ENCODE results near the gene MLLT10.
"Not testable (repeated sequence)": the region's sequence is repeated elsewhere in the genome, so short reads cannot be mapped to it uniquely, and the experiment has no call there.

MLLT10 gene

GRCh38 chr10:21693418-21693817 is 159.4 kb downstream of the MLLT10 start:
- DNase-seq: no peak

DNA sequence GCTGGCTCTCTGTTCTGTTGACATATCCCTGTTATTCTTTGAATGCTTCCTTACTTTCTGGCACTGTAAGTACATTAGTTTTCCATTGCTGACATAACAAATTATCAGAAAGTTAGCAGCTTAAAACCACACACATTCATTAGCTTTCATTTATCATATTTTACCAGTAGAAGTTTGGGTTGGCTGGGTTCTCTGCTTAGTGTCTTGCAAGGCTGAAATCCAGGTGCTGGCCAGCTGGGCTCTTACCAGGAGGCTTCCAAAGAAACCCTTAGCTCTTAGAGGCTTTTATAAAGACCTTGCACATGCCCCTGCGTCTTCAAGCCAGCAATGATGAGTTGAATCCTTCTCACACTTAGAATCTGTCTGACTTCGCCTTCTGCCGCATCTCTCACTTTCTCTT is 160.6 kb downstream of the MLLT10 start:
- DNase-seq: no peak

- no peak for DNase-seq
Measured at GRCh38 chr10:21696302-21696701, 162.3 kb downstream of the MLLT10 start.

- DNase-seq: no peak
Measured at GRCh38 chr10:21699575-21699974, 165.5 kb downstream of the MLLT10 start.

DNA sequence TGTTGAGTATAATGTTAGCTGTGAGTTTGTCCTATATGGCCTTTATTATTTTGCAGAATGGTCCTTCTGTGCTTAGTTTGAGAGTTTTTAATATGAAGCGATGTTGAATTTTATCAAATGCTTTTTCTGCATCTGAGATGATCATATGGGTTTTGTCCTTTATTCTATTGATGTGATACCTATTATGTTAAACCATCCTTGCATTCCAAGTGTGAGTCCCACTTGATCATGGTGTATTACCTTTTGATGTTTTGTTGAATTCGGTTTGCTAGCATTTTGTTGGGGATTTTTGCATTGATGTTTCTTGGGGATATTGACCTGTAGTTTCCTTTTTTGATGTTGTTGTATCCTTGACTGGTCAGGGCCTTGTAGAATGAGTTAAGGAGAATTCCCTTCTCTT is 166.4 kb downstream of the MLLT10 start:
- DNase-seq: no peak

- DNase-seq: no peak
Measured at GRCh38 chr10:21702633-21703111, 168.6 kb downstream of the MLLT10 start.

DNA sequence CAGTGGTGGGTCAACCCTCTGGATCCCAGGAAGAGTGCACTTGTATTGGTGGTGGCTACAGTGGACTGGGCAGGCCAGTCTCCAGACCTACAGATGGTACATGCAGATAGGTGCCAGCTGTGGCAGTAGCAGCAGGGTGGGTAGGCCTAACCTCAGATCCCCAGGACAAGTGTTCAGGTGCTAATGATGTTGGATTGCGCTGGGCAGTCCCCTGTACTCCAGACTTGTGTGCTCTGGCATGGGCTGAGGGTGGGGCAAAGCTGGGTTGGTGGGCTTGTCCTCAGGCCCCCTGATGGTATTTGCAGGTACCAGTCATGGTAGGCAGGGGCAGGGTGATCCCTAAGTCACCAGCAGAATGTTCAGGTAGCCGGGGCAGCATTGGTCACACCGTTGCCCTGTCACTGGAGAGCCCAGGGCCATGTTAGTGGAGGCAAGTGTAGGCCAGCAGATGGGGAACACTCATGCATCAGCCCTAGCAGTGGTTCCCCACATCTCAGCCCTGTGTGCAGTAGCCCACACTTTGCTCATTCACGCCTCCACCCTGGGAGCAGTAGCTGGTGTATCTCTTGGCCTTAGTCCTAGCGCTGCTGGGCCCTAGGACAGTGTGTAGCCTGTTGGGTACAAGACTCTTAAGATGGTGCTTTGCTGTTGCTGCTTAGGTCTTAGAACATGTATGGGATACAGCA is 171.3 kb downstream of the MLLT10 start:
- DNase-seq: no peak

DNA sequence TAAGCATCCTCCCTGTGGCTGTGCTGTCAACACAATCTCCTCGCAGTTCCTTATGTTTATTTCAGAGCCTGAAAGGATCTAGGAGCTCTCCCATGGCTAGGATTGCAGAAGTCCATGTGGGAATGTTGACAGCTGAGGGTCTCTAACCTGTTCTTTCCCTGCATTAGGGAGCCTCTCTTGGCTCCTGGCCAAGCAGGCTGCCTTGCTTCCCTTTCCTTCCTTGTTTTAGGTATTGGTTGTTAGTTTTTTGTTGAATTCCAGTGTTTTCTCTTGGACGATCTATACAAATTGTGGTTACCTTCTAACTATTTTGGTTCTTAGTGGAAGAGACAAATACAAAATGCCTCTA is 171.8 kb downstream of the MLLT10 start:
- no peak for DNase-seq

DNA sequence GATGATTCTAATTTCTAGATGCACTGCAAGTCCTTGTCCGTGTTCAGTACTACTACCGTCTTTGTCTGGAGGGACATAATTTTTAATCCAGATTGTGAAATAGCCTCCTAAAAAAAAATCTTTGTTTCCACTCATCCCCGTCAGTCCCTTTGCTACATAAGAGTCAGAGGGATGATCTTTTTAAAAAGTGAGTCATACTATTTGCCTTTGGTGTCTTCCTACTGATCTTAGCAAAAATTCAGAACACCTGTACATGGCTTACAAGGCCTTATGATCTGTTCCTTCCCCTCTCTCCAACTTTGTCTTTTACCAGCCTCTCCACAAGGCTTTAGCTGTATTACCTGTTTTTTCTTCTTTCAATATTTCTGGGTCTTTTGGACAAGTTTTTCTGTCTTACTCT is 173.5 kb downstream of the MLLT10 start:
- no peak for DNase-seq

GRCh38 chr10:21712975-21713374 is 178.9 kb downstream of the MLLT10 start:
- DNase-seq: no peak

DNA sequence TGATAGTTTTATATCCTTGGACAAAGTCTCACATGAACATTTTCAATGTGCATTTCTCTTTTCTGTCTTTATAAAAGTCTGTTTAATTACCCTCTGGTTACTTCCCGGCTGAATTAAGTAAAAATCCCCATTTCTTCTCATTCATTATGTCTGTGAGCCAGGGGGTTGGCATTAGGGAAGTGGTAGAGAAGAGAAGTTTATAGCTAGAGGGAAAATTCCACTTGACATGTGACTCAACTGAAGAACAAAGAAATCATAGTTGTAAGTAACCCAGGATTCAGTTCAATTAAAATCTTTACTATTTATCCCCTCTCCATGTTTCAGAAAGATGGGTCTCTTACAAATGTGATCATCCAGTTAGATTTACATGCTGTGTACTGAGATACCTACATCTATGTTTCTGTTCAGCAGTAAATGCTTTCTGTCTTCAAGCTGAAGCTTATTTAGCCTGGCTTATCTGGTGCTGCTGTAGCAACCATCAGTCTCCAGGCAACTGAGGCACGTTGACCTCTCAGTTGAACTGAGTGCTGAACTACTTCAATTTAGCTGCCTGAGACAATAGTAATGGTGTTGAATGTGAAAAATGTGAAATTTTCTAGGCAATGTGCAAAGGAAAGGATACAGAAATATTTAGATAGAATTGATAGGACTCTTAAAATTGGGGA is 181.6 kb downstream of the MLLT10 start:
- DNase-seq: no peak

DNA sequence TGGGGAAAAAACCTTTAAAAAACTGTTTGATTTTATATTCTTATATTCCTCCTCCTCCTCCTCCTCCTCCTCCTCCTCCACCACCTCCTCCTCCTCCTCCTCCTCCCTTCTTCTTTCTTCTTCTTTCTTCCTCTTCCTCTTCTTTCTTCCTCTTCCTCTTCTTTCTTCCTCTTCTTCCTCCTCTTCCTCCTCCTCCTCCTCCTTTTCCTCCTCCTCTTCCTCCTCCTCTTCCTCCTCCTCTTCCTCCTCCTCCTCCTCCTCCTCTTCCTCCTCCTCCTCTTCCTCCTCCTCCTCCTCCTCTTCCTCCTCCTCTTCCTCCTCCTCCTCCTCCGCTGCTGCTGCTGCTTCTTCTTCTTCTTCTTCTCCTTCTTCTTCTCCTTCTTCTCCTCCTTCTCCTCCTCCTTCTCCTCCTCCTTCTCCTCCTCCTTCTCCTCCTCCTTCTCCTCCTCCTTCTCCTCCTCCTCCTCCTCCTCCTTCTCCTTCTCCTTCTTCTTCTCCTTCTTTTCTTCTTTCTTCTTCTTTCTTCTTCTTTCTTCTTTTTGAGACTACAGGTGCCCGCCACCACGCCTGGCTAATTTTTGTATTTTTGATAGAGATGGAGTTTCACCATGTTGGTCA is 183.5 kb downstream of the MLLT10 start:
- DNase-seq: not testable (repeated sequence)

- DNase-seq: no peak
Measured at GRCh38 chr10:21719502-21719901, 185.5 kb downstream of the MLLT10 start.

DNA sequence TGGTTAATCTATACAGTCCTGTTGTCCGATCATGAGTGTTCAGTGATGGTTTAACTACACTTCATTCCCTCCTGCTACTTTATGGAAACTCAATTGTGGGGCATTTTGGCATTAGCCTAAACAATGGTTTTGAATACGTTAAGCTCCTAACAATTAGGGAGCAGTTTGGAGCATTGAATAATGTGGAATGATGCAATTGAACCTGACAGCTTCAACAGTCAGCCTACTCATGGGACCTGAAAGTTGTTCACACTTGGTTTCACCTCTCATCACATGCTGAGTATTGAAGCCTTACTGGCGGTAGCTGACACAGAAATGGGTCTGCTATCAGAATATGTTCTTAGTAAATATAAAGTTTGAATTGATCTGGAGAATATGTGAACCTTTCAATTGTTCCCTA is 186.1 kb downstream of the MLLT10 start:
- DNase-seq: no peak

DNA sequence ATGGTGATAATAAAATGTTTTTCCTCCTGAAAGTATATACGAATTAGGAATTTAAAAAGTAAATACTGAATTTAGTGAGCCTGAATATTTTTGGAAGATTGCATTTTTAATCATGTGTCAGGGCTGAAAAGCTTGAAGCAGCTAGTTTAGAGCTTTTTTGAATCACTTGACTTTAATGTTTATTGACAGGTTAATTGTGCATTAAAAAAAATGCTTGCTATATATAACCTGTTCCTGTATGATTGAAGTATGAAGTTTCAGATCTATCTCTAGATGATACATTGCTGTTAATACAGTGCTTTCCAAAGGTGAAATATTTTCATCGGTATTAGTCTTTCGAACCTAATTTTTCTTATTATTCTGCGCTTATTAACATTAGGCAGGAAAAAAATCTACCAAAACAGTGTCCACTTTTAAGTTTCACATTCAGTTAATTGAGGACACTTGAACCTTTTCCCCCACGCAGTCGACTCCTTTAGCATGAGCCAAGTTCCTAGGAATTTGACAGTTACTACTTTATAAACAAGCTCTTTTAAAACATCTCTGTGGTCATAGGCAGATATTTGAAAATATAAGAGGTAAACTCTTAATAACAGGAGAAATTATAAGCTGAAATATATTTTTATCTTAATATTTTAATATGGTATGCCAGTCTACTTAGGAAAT is 187.1 kb downstream of the MLLT10 start:
- no peak for DNase-seq

DNA sequence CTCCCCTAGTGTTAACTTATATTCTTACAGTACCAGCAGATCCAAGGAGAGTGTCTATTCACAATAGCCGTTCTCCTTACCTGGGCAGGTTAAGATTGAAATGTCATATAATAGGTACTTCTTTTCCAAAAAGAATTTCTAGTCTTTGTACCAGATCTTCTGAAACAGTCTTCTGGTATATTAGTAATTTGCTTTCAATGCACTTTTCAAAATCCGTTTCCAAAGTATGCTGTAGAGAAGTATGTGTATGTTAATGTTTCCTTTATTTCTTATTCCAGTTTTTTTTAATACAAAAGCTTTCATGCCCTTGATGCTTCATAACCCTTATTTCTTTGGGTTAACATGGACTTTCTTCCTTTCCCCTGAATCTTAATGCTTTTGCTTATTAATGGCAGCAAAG is 188.2 kb downstream of the MLLT10 start:
- DNase-seq: no peak

DNA sequence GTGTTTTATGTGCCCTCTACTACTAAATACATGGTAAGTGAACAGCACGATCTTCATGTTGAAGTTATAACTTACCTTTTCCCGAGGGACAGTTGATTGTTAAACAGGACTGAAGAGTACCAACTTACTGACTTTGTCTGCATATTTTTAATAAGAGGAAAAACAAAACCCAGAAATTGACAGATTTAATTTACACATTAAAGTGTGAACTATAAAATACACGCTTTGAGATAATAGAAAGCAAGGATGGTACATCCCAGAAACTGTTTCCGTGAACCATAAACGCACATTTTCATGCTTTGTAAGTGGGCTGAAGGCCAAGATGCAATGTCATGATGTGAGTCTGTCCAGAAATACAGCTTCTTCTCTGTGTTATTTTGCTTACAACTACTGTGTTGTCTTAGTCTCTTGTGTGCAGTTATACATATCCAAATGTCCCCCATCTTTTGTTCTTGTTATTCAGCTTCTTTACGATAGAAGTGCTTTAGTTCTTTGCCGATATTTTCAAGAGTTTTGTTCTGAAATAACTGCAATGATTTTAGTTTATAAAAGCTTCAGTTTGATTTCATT is 190.1 kb downstream of the MLLT10 start:
- no peak for DNase-seq

- peak in 51 of 56 donors; percentile 10 to 97 (median 65) for DNase-seq
Measured at GRCh38 chr10:21724687-21725367, 190.8 kb downstream of the MLLT10 start.

DNA sequence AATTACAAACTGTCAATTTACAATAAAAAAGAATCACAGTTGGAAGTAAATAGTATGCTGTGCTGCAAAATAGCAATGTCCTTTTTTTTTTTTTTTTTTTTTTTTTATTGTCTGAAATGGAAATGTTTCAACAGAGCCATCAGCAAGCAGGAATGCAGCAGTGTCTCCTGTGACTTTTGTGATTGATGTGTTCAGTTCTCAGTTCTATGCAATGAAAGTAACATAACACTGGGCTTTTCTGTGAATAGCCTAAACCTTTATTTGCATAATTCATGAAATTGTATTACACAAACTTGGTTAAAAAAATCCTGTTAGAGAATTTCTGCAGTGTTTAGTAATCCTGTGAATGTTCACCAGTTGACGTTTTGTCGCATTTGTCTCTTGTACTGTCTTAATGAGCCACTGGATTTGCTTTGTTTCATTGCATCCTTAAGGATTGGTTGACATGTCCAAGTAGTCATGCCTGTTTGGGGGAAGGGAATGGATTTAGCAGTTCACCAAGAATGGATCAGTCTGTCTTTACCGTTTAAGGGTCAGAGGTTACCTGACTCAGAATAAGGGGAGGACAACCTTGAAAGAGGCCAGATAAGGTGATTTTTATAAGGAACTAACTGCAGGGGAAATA is 192.7 kb downstream of the MLLT10 start:
- no peak for DNase-seq

DNA sequence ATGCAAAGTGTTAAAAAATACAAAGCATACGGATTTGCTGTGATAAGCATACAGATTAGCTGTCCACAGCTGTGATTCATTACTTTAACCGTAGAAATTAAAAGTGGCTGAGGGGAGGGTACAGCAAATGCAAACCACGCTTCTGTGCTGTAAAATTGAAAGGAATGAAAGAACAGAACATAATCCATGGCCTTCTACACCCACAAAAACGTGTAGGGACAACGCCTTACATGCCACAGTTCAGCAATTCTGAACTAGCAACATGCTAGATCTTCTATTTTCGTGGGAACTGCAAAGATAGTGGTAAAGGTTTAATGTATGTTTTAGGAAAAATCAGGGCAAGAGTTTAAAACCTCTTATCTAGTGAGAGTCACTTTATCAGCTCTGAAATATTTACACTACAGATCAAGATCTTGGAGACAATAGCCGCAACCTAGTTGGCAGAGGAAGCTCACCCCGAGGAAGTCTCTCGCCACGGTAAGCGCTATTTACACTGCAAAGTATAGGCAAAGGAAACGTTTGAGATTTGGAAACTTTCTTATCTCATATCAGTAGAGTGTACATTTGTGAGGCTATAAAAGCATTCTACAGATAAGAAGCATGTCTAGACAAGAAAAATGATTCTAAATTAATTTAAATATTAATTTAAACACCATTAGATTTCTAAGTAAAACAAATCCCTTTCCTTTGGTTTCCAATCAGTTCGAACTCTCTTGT is 193.6 kb downstream of the MLLT10 start:
- no peak for DNase-seq

Data from amygdala (tissue), 56 donors.